Measurements from ENCODE around the gene CHRM5. TPM values are rescaled to one million over a fixed set of nuclear protein-coding genes. Genes with fewer than 3 reads are reported as not detected.

CHRM5 gene
- total and polyA plus RNA-seq, 2 of the 8 experiments (the other 6 are each of a cell fraction or from before 2014, with no cell fraction given), result not detected

DNA sequence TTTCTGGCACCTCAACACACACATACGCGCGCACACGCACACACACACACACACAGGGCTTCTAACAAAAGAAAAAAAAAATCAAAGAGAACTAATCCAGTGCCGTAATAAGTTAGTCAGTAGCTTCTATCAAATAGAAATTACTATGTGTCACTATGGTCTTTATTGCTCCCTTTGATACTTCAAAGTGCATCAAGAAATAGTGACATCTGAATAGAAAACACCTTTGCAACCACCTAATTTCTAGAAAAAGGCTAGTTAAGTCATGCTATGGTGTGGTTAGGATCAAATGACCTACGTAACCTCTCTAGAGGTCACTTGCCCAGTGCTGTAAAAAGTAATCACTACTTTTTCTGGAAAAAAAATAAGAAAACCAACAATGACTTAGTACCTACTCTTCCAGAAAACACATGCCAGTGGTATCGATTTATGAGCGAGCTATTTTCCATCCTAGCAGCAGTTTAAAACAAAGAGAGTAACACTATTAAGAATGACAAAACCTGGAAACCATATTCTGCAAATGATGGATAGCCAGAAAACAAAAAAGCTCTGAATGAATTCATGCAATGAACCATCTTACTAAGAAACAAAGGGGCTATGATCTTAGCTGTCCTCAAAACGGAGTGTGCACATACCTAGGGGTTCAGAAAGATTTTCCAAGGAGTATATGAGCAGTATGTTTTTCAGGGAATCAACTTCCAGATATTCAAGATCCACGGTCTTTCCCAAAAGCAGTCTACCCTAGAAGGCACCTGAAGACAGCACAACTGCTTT, 63.9 kb downstream of the CHRM5 start (continued):
- no peak for TF ChIP-seq ZNF274 (IDR thresholded peaks at IDR 0.05; ENCODE audit: borderline replicate concordance, extremely low read depth, low read length)
- TF ChIP-seq EZH2 (IDR thresholded peaks at IDR 0.05; ENCODE audit: low read depth, low read length, severe bottlenecking), result no peak
- no peak for TF ChIP-seq SIRT6 (IDR thresholded peaks at IDR 0.05; ENCODE audit: low read length)
- no peak for TF ChIP-seq TCF12 (IDR thresholded peaks at IDR 0.05; ENCODE audit: low read depth, low read length)
- TF ChIP-seq CHD7 (IDR thresholded peaks at IDR 0.05; ENCODE audit: insufficient replicate concordance, low read length), result no peak
